Measurements from ENCODE around the gene PRKCQ. TPM values are rescaled to one million over a fixed set of nuclear protein-coding genes. Genes with fewer than 3 reads are reported as not detected.
A peak's percentile ranks its signal among the peaks of the same experiment; 100 is the strongest.

Gene PRKCQ
- total RNA-seq, 1 donor from 2014 or later: 2.1 TPM

- Mint-ChIP-seq H3K36me3 (ENCODE audit: low read depth, unreplicated experiment) (no peaks in the 10 kb centered on the region), H3K4me1 (ENCODE audit: low read depth, unreplicated experiment) (peaks cover 12% of the 10 kb centered on the region), H3K9me3 (ENCODE audit: unreplicated experiment) (peaks cover 2% of the 10 kb centered on the region), H3K27ac (ENCODE audit: unreplicated experiment) (no peak overlapping the region), H3K27me3 (ENCODE audit: low read depth, unreplicated experiment) (peaks cover 10% of the 10 kb centered on the region), H3K4me3 (ENCODE audit: unreplicated experiment) (no peak overlapping the region)
- DNase-seq (ENCODE audit: low read depth) (peak; percentile 20), FAIRE-seq (no peak)
- Histone ChIP-seq H3K27ac (ENCODE audit: low read depth, low read length) (no peak overlapping the region), H3K79me2 (ENCODE audit: insufficient read depth, low read length) (no peaks in the 10 kb centered on the region), H4K20me1 (ENCODE audit: insufficient read depth, low read length) (no peaks in the 10 kb centered on the region), H3K36me3 (ENCODE audit: insufficient read depth, low read length) (no peaks in the 10 kb centered on the region), H2AFZ (ENCODE audit: low read depth, low read length) (no peak overlapping the region), H3K9me3 (ENCODE audit: insufficient read depth, low read depth, low read length) (no peaks in the 10 kb centered on the region), H3K9ac (ENCODE audit: low read length) (no peak overlapping the region), H3K4me2 (ENCODE audit: low read length) (no peak overlapping the region), H3K4me3 (ENCODE audit: insufficient read depth, low read depth, low read length) (no peak overlapping the region), H3K27me3 (ENCODE audit: insufficient read depth, low read length) (peaks cover 5% of the 10 kb centered on the region), H3K4me1 (ENCODE audit: insufficient read depth, low read length) (peaks cover 8% of the 10 kb centered on the region)
- no peak for TF ChIP-seq EZH2 (IDR thresholded peaks at IDR 0.05; ENCODE audit: insufficient read depth, low read length)
- peak; percentile 62 for TF ChIP-seq CTCF (IDR thresholded peaks at IDR 0.05; ENCODE audit: insufficient read depth, low read depth, low read length)
Measured at GRCh38 chr10:6406220-6407033, 173.6 kb downstream of the PRKCQ start.

GRCh38 chr10:6405713-6406112, 174.4 kb downstream of the PRKCQ start:
- H3K36me3 Mint-ChIP-seq (ENCODE audit: low read depth, unreplicated experiment): no peaks in the 10 kb centered on the region
- no peaks in the 10 kb centered on the region for H3K79me2 ChIP-seq (ENCODE audit: insufficient read depth, low read length)
- H3K27ac ChIP-seq (ENCODE audit: low read depth, low read length): no peak overlapping the region
- H3K36me3 ChIP-seq (ENCODE audit: insufficient read depth, low read length): no peaks in the 10 kb centered on the region
- peaks cover 19% of the 10 kb centered on the region for H3K4me1 Mint-ChIP-seq (ENCODE audit: low read depth, unreplicated experiment)
- peaks cover 10% of the 10 kb centered on the region for H3K27me3 Mint-ChIP-seq (ENCODE audit: low read depth, unreplicated experiment)
- H3K4me3 ChIP-seq (ENCODE audit: insufficient read depth, low read depth, low read length): no peak overlapping the region
- no peak overlapping the region for H2AFZ ChIP-seq (ENCODE audit: low read depth, low read length)
- no peak overlapping the region for H3K9ac ChIP-seq (ENCODE audit: low read length)
- peaks cover 2% of the 10 kb centered on the region for H3K9me3 Mint-ChIP-seq (ENCODE audit: unreplicated experiment)
- FAIRE-seq (no peak), DNase-seq (ENCODE audit: low read depth) (no peak)
- no peak overlapping the region for H3K4me2 ChIP-seq (ENCODE audit: low read length)
- H4K20me1 ChIP-seq (ENCODE audit: insufficient read depth, low read length): no peaks in the 10 kb centered on the region
- H3K27ac Mint-ChIP-seq (ENCODE audit: unreplicated experiment): no peak overlapping the region
- no peaks in the 10 kb centered on the region for H3K9me3 ChIP-seq (ENCODE audit: insufficient read depth, low read depth, low read length)
- TF ChIP-seq EZH2 (IDR thresholded peaks at IDR 0.05; ENCODE audit: insufficient read depth, low read length) (no peak), CTCF (IDR thresholded peaks at IDR 0.05; ENCODE audit: insufficient read depth, low read depth, low read length) (no peak)
- H3K27me3 ChIP-seq (ENCODE audit: insufficient read depth, low read length): peaks cover 5% of the 10 kb centered on the region
- H3K4me3 Mint-ChIP-seq (ENCODE audit: unreplicated experiment): no peak overlapping the region
- peaks cover 14% of the 10 kb centered on the region for H3K4me1 ChIP-seq (ENCODE audit: insufficient read depth, low read length)
